PC-3 (cell line): Measurements from ENCODE around the gene GID4. TPM values are rescaled to one million over a fixed set of nuclear protein-coding genes. Genes with fewer than 3 reads are reported as not detected.

ENCODE experiments used
- ATAC-seq: fragments of 200-7000 bp; cut with Tn5 transposase; 2 replicates; pipeline ENCODE4 v1.9.1; 2020; ENCODE audit warnings: mild to moderate bottlenecking, moderate library complexity
- BruUV-seq: library from RNA; stranded (reverse); fragments of 400-500 nt; replicated peaks from 2 replicates; lab custom pipeline; 2021; lab: Mats Ljungman, UMichigan
- CTCF ChIA-PET: fragments of 300-600 bp; sonication (Branson Sonifier 250); formaldehyde crosslinking; loops from one replicate; lab custom pipeline; 2022; ENCODE audit warnings: antibody characterized with exemption; lab: Charles Lee
- POLR2A ChIA-PET: fragments of 300-600 bp; sonication (Branson Sonifier 250); formaldehyde crosslinking; loops from one replicate; lab custom pipeline; 2022; ENCODE audit warnings: antibody characterized with exemption; ENCODE audit not compliant: unreplicated experiment; lab: Charles Lee
- DNase-seq: peaks from one replicate; pipeline ENCODE4 v3.0.0-alpha.2; 2015
- H2AFZ ChIP-seq: fragments of 300-600 bp; sonication (generic); 2 replicates; pipeline ENCODE4 v1.6.0; 2016; ENCODE audit warnings: antibody characterized with exemption, low read length
- H3F3A ChIP-seq: fragments of 300-600 bp; sonication (generic); one replicate; pipeline ENCODE4 v1.6.0; 2017; ENCODE audit warnings: antibody characterized with exemption, low read length, control low read depth, mild to moderate bottlenecking; ENCODE audit not compliant: unreplicated experiment
- H3K27ac ChIP-seq: fragments of 300-600 bp; sonication (generic); 2 replicates; pipeline ENCODE4 v1.5.1; 2016; ENCODE audit warnings: mild to moderate bottlenecking, low read length
- H3K27me3 ChIP-seq: fragments of 300-600 bp; sonication (generic); 2 replicates; pipeline ENCODE4 v1.6.1; 2016; ENCODE audit warnings: low read length, mixed read lengths
- H3K36me3 ChIP-seq: fragments of 300-600 bp; sonication (generic); 2 replicates; pipeline ENCODE4 v1.6.1; 2016; ENCODE audit warnings: low read depth, mixed run types, low read length, mixed read lengths
- H3K4me1 ChIP-seq: fragments of 300-600 bp; sonication (generic); 2 replicates; pipeline ENCODE4 v1.5.1; 2016; ENCODE audit warnings: low read length; ENCODE audit not compliant: insufficient read depth
- H3K4me2 ChIP-seq: fragments of 300-600 bp; sonication (generic); 2 replicates; pipeline ENCODE4 v1.6.0; 2016; ENCODE audit warnings: low read length
- H3K4me3 ChIP-seq: fragments of 300-600 bp; sonication (generic); 2 replicates; pipeline ENCODE4 v1.5.1; 2016; ENCODE audit warnings: mild to moderate bottlenecking, low read length, mixed read lengths
- H3K79me2 ChIP-seq: fragments of 300-600 bp; sonication (generic); 2 replicates; pipeline ENCODE4 v1.6.1; 2017; ENCODE audit warnings: low read length, mixed read lengths
- H3K9ac ChIP-seq: fragments of 300-600 bp; sonication (generic); 2 replicates; pipeline ENCODE4 v1.6.0; 2016; ENCODE audit warnings: mild to moderate bottlenecking, low read length
- H3K9me2 ChIP-seq: fragments of 300-600 bp; sonication (generic); replicated peaks from 2 replicates; pipeline ENCODE4 v1.6.1; 2016; ENCODE audit warnings: mixed run types, low read length, mixed read lengths
- H3K9me3 ChIP-seq: fragments of 300-600 bp; sonication (generic); 2 replicates; pipeline ENCODE4 v1.6.1; 2016; ENCODE audit warnings: low read length, mixed read lengths
- H4K20me1 ChIP-seq: fragments of 300-600 bp; sonication (generic); 2 replicates; pipeline ENCODE4 v1.6.1; 2016; ENCODE audit warnings: low read length, mixed read lengths
- CTCF ChIP-seq: fragments of 300-600 bp; sonication (generic); conservative IDR thresholded peaks from 2 replicates; pipeline ENCODE4 v1.5.1; 2017; ENCODE audit warnings: antibody characterized with exemption, low read depth, mild to moderate bottlenecking, low read length
- EZH2 ChIP-seq: fragments of 300-600 bp; sonication (generic); IDR thresholded peaks from one replicate; pipeline ENCODE4 v1.6.1; 2017; ENCODE audit warnings: antibody characterized with exemption, mild to moderate bottlenecking, low read length; ENCODE audit not compliant: unreplicated experiment
- EZH2phosphoT487 ChIP-seq: fragments of 300-600 bp; sonication (generic); IDR thresholded peaks from 2 replicates; pipeline ENCODE4 v1.6.1; 2018; ENCODE audit warnings: mild to moderate bottlenecking, antibody characterized with exemption, low read length, borderline replicate concordance
- intact Hi-C: fragments of 100-400 bp; cut with micrococcal nuclease; formaldehyde crosslinking; loops from 2 replicates; pipeline ENCODE4 v1.9.0; 2023
- total RNA-seq: library from RNA; depleted of rRNA; stranded (reverse); fragments of >200 nt; gene quantifications from 2 replicates; pipeline ENCODE4 v1.2.3, GENCODE V29; 2014

GID4 gene
- total RNA-seq, 1 experiment from 2014 or later, result 7.3 TPM

DNA sequence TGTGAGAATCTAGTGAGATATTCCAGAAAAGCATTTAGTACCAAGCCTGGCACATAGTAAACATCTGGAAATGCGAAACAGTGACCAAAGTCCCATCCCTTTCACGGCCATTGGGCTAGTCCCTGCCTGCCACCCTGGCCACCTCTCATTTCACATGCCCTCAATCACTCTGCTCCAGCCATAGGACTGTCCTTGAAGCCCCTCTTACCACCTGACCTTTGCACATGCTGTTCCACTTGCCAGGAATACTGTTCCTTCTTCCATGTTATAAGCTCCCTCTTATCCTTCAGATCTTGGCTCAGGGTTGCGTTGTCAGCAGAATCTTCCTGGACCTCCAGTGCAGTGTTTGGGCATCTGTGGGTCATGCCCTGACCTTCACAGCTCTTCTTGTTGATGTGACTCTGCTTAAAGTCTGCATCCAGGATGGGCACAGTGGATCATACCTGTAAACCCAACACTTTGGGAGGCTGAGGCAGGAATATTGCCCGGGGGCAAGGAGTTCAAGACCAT is 71.5 kb downstream of the GID4 start:
- CTCF ChIA-PET, result no interaction called here
- intact Hi-C loops, result no loop called here
- no peak for DNase-seq

GRCh38 chr17:18111330-18111971 is 72.2 kb downstream of the GID4 start:
- Histone ChIP-seq H3K4me3 (no peak overlapping the region), H3F3A (no peaks in the 10 kb centered on the region), H3K9ac (no peak overlapping the region), H3K9me3 (no peaks in the 10 kb centered on the region), H3K9me2 (no peaks in the 10 kb centered on the region), H3K27me3 (no peaks in the 10 kb centered on the region), H3K36me3 (peaks cover 5% of the 10 kb centered on the region; the same call in 1 of the 2 replicates), H3K27ac (no peak overlapping the region), H3K79me2 (no peaks in the 10 kb centered on the region), H3K4me1 (no peaks in the 10 kb centered on the region), H3K4me2 (no peak overlapping the region), H4K20me1 (no peaks in the 10 kb centered on the region), H2AFZ (no peak overlapping the region)
- ChIA-PET POLR2A (interaction anchor here (0.9 kb wide), 1 partner anchor 1076 kb away, joined by 3 read pairs; no protein-coding TSS in a partner anchor), CTCF (interaction anchor here (0.5 kb wide), 1 partner anchor 21 kb away, joined by 7 read pairs; no protein-coding TSS in a partner anchor)
- intact Hi-C loops, result no loop called here
- BruUV-seq, result no TSS peak
- no peak for DNase-seq
- no peak for TF ChIP-seq EZH2phosphoT487
- TF ChIP-seq EZH2, result no peak
- TF ChIP-seq CTCF, result no peak
- ATAC-seq, result no peak

More for the DNA sequence above, 71.5 kb downstream of the GID4 start:
- no TSS peak for BruUV-seq
- Histone ChIP-seq H2AFZ (no peak overlapping the region), H3K27ac (no peak overlapping the region), H3K4me3 (no peak overlapping the region), H4K20me1 (no peaks in the 10 kb centered on the region), H3K4me2 (no peak overlapping the region), H3K9me2 (no peaks in the 10 kb centered on the region), H3K9me3 (no peaks in the 10 kb centered on the region), H3K27me3 (no peaks in the 10 kb centered on the region), H3K79me2 (no peaks in the 10 kb centered on the region), H3F3A (no peaks in the 10 kb centered on the region), H3K4me1 (no peaks in the 10 kb centered on the region), H3K9ac (no peak overlapping the region), H3K36me3 (peaks cover 5% of the 10 kb centered on the region; the same call in 1 of the 2 replicates)
- TF ChIP-seq CTCF, result no peak
- TF ChIP-seq EZH2phosphoT487, result no peak
- no peak for TF ChIP-seq EZH2
- POLR2A ChIA-PET, result interaction anchor here (0.9 kb wide), 1 partner anchor 1076 kb away, joined by 3 read pairs; no protein-coding TSS in a partner anchor
- ATAC-seq, result no peak

DNA sequence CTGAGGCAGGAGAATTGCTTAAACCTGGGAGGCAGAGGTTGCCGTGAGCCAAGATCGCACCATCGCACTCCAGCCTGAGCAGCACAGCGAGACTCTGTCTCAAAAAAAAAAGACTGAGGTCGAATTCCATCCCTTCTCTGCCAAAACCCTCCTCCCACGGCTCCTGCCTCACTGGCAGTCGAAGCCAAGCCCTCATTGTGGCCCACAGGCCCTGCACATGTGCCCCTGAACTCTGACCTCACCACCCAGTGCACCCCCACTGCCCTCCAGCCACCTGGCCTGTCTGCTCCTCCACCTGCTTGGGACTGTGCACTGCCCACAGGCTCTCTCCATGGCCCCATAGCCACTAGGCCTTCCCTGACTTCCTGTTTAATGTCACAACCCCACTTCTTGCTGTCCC is 76.3 kb downstream of the GID4 start:
- Histone ChIP-seq H3K4me3 (no peak overlapping the region), H3K36me3 (no peaks in the 10 kb centered on the region), H3F3A (no peaks in the 10 kb centered on the region), H3K9ac (no peak overlapping the region), H3K9me3 (no peaks in the 10 kb centered on the region), H3K27ac (no peak overlapping the region), H4K20me1 (no peaks in the 10 kb centered on the region), H3K79me2 (no peaks in the 10 kb centered on the region), H3K4me1 (no peaks in the 10 kb centered on the region), H3K4me2 (no peak overlapping the region), H3K27me3 (no peaks in the 10 kb centered on the region), H2AFZ (no peak overlapping the region), H3K9me2 (no peaks in the 10 kb centered on the region)
- ChIA-PET POLR2A (no interaction called here), CTCF (no interaction called here)
- ATAC-seq (no peak), DNase-seq (no peak)
- intact Hi-C loops, result no loop called here
- TF ChIP-seq EZH2phosphoT487 (no peak), EZH2 (no peak), CTCF (no peak)
- BruUV-seq, result no TSS peak
